ENCODE measurements around the gene MYO5B.
"Not testable (repeated sequence)": the region's sequence is repeated elsewhere in the genome, so short reads cannot be mapped to it uniquely, and the experiment has no call there.

The MYO5B gene

DNA sequence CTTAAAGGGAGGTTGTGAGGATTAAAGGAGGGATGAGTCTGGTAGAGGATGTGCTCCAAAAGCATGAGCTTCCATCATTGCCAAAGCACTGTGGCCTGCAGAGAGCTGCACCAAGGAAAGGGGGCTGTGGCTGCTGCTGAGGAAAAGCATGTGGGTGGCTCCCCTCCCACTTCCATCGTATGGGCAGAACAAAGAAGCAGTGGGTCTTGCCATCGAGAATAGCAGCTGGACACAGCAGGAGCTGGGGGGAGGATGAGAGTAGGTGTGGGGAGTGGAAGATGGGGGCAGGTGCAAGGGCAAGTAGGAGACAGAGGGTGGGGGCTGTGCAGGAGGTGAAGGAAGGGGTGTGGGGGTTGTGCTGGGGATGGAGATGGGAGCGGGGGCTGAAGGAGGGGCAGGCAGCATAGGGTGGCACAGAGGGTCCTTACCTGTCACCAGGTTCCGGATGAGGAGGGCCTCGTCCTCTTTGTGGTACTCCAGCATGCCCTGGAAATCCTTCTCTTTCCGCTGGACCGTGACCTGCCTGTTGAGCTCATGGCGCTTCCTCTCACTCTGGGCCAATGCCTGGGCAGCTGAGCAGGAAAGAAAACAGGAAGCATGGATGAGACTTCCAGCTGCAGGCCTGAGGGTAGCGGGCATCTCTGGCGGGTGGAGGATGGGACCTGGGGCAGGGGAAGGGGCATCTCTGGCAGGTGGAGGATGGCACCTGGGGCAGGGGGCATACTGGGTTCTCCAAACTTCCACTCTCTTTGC, 348.1 kb downstream of the MYO5B start:
- DNase-seq: no peak

DNA sequence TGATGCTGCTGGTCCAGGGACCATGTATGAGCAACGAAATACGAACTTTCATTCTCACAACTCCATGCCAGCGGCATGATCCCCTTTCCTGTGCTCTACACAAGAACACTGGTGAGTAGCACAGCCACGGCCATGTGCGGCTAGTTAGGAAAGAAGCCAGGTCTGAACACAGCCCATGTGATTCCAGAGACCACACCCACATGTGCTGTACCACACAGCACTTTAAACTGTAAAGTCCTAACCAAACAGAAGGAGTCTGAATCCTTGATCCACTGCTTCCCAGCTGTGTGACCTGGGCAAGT, 348.6 kb downstream of the MYO5B start:
- DNase-seq: no peak

- no peak for DNase-seq
Observed at GRCh38 chr18:49845629-49846360, 349.2 kb downstream of the MYO5B start.

DNA sequence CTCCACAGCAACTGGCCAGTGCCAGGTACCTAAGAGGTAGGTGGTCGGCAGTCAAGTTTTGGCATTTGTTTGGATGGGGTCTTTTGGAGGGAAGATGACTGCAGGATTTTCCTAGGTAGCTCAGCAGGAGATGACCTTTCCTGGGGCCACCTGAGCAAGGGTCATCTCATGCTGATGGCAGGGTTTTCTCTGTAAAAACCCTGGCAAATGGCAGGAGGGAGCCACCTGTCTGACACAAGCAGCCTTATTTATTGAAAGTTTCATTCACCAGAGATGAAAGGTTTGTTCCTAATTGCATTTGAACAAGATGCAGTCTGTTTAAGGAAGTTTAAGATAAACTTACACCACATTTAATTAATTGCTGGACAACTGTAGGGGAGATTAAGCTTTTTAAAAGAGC, 350.0 kb downstream of the MYO5B start:
- DNase-seq: no peak

DNA sequence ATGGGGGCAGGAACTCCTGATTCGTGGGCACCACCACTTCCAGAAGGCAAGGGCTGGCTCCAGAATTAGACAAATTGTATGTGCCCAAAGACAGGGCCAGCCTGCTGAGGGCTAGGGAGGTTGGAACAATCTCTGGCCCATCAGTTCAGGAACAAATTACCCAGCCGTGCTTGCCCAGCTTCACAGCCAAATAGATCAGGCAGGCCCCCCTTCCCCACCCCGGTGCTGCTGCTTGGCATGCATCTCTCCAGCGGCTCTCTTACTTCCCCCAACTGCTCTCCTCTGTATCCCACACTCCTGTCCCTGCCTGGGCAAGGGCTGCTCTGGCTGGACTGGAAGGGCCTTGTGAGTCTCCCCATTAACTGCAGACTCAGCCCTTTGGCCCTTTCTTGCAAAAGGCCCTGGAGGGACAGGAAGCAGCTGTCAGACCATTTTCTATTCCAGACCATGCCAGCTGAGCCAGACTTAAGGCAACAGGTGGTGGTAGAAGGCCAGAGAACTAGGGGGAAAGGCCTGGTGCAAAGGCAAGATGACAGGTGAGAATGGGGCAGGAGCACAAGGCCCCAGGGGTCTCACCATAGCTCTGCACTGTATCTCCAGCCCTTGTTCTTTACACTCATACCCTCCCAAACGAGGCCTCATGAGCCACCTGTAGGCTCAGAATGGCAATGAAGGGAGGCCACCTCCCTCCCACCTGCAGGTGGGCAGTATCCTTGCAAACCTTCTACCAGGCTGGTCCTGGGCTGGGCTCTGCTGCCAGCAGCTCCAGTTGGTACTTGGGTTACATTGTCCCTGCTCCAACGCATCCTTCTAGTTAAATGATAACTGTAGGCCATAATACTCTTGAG, 350.9 kb downstream of the MYO5B start:
- DNase-seq: no peak

DNA sequence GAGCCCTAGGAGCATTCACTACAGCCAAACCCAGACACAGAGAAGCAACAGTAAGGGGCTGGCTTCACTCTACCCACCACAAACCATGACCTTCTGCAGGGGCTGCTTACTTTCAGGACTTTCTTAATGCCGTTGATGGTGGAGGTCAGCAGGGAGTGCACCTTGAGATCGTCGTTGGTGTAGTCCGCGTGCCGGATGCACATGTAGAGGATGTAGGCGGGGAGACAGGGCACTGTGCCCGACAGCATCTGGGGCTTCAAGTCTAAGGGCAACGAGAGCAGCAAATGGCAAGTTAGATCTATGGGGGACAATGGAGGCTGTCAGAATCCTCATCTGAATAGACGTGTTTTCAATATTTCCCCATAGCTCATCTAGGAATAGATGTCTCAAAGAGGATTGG, 351.8 kb downstream of the MYO5B start:
- no peak for DNase-seq

DNA sequence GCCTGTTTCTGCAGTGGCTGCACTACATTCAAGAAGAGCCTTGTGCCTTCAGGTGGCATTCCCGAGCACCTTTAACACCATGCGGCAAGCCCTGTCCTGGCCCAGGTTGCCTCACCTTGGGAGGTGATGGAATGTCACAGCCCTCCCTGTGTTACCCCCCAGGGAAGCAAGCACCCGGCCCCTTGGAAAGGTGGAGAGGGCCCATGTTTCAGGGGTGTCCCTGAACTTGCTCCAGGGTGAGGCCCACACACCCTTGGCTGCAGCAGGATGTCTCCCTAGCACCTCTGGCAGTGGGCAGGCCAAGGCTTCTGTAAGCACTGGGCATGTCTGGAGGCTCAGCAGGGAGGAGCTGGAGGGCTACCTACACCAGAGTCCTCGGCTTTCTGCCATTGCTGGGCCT, 352.3 kb downstream of the MYO5B start:
- DNase-seq: no peak

DNA sequence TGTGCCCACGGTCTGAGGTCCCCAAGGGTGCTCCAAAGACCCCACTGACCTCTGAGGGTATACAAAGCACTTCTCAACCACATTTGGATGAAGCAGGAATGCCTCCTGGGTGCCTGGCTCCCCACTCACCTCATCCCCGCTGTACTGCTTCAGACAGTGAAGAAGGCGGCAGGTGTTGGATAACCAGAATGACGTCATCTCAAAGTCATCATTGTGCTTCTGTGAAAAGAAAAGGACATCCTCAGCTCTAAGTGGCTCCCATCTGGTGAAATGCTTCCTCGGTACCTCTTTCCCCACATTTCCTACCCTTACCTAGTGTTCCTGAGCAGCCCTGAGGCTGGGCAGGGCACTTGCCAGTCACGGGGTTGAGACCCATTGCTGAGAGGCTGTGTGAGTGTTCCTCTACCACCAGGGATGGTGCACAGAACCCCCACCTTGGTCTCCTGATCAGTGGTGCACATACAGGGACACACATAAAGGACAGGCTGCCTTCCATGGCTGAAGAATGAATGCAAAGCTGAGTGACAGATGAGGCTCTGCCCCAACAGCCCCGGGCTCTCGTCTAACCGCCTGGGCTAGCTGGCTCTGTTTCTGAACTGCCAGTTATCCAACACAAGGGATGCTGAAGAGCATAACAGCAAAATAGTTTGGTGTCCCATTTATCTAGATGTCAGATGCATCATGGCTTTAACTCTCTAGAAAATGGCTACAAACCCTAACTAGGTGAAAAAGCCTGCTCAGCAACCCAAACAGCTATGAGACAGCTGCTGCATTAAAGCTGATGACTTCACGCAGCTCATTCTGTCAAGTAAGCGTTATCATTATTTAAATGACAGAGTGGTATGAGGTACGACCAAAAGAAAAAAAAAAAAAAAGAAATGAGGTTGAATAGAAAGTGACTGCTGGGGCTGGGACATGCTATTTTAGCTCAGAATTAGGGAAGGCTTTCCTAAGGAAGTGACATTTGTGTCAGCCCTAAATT, 353.4 kb downstream of the MYO5B start:
- no peak for DNase-seq

- no peak for DNase-seq
Observed at GRCh38 chr18:49839012-49839411, 355.9 kb downstream of the MYO5B start.

GRCh38 chr18:49838381-49838780, 356.6 kb downstream of the MYO5B start:
- no peak for DNase-seq

GRCh38 chr18:49837889-49838288, 357.1 kb downstream of the MYO5B start:
- no peak for DNase-seq

- not testable (repeated sequence) for DNase-seq
Observed at GRCh38 chr18:49837316-49837835, 357.6 kb downstream of the MYO5B start.

- DNase-seq: no peak
Observed at GRCh38 chr18:49835405-49835804, 359.5 kb downstream of the MYO5B start.

DNA sequence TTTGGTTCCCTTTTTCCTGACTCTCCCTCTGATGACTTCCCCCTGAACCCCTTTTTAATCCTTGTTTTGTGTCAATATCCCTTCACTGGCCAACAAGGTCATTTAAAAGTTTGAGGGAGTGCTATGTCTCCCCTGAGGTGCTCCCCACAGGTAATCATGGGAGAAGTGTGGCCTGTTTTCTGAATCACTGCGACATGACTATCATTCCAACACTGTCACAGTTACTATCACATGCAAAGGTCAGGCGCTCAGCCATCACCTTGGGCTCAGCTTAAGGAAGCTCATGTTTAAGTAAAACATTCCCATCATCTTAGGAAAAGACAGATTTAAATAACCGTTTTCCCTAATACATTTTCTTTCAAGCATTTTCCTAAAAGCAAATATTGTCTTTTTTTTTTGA, 360.7 kb downstream of the MYO5B start:
- no peak for DNase-seq

DNA sequence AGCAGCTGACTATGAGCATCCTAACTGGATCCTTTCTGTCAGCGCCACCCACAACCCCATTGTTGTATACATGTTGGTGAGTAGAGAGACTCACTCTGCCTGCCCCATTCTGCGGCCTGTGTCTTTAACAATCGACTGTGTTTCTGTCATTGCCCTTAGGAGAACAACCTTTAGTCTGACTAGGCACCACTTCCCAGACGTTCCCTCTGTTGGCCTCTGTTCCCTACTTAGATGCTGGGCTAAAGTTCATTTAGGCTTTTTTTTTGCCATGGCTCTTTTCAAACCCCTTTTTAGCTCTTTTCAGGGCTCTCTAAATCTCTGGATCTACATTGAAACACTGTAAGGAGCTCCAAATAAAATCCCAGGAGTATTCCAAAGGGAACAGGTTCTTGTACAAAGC, 361.1 kb downstream of the MYO5B start:
- no peak for DNase-seq

GRCh38 chr18:49832221-49832647, 362.7 kb downstream of the MYO5B start:
- no peak for DNase-seq

DNA sequence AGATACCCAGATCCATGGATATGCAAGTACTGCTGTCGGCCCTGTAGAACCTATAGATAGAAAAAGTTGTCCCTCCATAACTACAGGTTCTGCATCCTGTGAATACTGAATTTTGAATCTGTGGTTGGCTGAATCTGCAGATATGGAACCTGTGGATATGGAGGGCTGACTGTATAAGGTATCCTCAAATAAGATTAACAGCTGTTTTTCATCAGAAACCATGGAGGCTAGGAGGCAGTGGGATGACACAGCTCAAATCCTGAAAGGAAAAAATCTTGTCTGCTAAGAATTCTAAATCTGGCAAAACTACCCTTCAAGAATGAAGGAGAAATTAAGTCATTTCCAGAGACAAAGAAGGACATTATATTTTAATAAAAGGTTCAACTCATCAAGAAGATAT, 367.0 kb downstream of the MYO5B start:
- no peak for DNase-seq

GRCh38 chr18:49819823-49820671, 374.9 kb downstream of the MYO5B start:
- DNase-seq: peak; percentile 41

DNA sequence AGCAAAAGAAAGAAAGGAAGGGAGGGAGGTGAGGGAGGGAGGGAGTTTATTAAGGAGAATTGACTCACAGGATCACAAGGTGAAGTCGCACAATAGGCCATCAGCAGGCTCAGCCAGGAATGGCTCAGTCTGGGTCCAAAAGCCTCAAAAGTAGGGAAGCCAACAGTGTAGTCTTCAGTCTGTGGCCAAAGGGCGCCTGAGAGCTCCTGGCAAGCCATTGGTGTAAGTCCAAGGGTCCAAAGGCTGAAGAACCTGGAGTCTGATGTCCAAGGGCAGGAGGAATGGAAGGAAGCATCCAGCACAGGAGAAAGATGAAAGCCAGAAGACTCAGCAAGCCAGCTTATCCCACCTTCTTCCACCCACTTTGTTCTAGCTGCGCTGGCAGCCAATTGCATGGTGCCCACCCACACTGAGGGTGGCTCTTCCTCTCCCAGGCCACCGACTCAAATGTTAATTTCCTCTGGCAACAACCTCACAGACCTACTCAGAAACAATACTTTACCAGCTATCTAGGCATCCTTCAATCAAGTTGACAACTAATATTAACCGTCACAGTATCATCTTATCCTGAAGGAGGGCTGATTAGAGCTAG, 375.8 kb downstream of the MYO5B start:
- DNase-seq: no peak

GRCh38 chr18:49817947-49818346, 377.0 kb downstream of the MYO5B start:
- DNase-seq: no peak

DNA sequence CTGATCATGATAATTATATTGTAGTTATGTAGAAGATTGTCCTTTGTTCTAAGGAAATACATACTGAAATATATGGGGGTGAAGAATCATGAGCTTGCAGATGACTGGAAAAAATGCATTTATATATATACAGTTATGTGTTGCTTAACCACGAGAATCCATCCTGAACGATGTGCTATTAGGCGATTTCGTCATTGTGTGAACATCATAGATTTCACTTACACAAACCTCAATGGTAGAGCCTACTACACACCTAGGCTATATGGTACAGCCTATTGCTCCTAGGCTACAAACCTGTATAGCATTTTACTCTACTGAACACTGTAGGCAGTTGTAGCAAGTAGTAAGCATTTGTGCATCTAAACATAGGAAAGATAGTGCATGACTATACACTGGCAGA, 379.0 kb downstream of the MYO5B start:
- no peak for DNase-seq

Measured in stimulated activated CD4-positive, alpha-beta T cell treated with anti-CD3 and anti-CD28 coated beads, Interleukin-4, amount 100 ng/mL, for 24 hours (primary cell).